IMR-90 (cell line): ENCODE measurements around the gene ARL4A. TPM values are rescaled to one million over a fixed set of nuclear protein-coding genes. Genes with fewer than 3 reads are reported as not detected.

Experiments used
- ATAC-seq: fragments of 200-7000 bp; cut with Tn5 transposase; 2 replicates; pipeline ENCODE4 v1.9.1; 2020; ENCODE audit warnings: low read depth, mild to moderate bottlenecking, moderate library complexity
- BruUV-seq: library from RNA; stranded (reverse); fragments of 400-500 nt; replicated peaks from 2 replicates; lab custom pipeline; 2021; lab: Mats Ljungman, UMichigan
- CTCF ChIA-PET: fragments of 300-600 bp; formaldehyde crosslinking; extraction: SDS; loops from one replicate; lab custom pipeline; 2021; ENCODE audit warnings: antibody characterized with exemption; lab: Yijun Ruan, JAX
- POLR2A ChIA-PET: fragments of 300-600 bp; sonication (Branson Sonifier 250); formaldehyde crosslinking; loops from one replicate; lab custom pipeline; 2022; ENCODE audit warnings: antibody characterized with exemption; ENCODE audit not compliant: unreplicated experiment; lab: Charles Lee
- DNase-seq: peaks from one replicate; pipeline ENCODE4 v3.0.0; 2013
- H2AFZ ChIP-seq: replicated peaks from 2 replicates; pipeline ENCODE3; 2013; ENCODE audit warnings: low read length, mild to moderate bottlenecking; ENCODE audit not compliant: poor library complexity
- H2AK5ac ChIP-seq: 2 replicates; pipeline ENCODE4 v1.6.1; 2013; ENCODE audit warnings: low read depth, low read length, inconsistent platforms
- H2AK9ac ChIP-seq: replicated peaks from 2 replicates; pipeline ENCODE3; 2013; ENCODE audit warnings: mild to moderate bottlenecking, low read depth, low read length, moderate library complexity; ENCODE audit not compliant: poor library complexity
- H2BK120ac ChIP-seq: 2 replicates; pipeline ENCODE4 v1.6.1; 2013; ENCODE audit warnings: low read depth, low read length, inconsistent platforms
- H2BK15ac ChIP-seq: 3 replicates; pipeline ENCODE4 v1.6.1; 2013; ENCODE audit warnings: low read depth, low read length, inconsistent platforms
- H2BK20ac ChIP-seq: 2 replicates; pipeline ENCODE4 v1.6.1; 2013; ENCODE audit warnings: low read depth, mild to moderate bottlenecking, inconsistent platforms, low read length, moderate library complexity
- H2BK5ac ChIP-seq: 2 replicates; pipeline ENCODE4 v1.6.1; 2013; ENCODE audit warnings: mild to moderate bottlenecking, low read depth, low read length, inconsistent platforms; ENCODE audit not compliant: poor library complexity, severe bottlenecking
- H3K14ac ChIP-seq: replicated peaks from 2 replicates; pipeline ENCODE4 v1.6.1; 2013; ENCODE audit warnings: low read depth, low read length, inconsistent platforms
- H3K18ac ChIP-seq: 2 replicates; pipeline ENCODE4 v1.6.1; 2013; ENCODE audit warnings: low read depth, low read length, control low read depth
- H3K23ac ChIP-seq: 2 replicates; pipeline ENCODE4 v1.6.1; 2013; ENCODE audit warnings: low read depth, low read length, inconsistent platforms
- H3K27ac ChIP-seq: 2 replicates; pipeline ENCODE4 v1.5.1; 2013; ENCODE audit warnings: mild to moderate bottlenecking, control low read depth, low read length; ENCODE audit not compliant: insufficient read depth
- H3K27me3 ChIP-seq: 2 replicates; pipeline ENCODE4 v1.6.1; 2013; ENCODE audit warnings: low read length; ENCODE audit not compliant: control insufficient read depth, insufficient read depth
- H3K36me3 ChIP-seq: 2 replicates; pipeline ENCODE4 v1.6.1; 2013; ENCODE audit warnings: low read length, mixed read lengths; ENCODE audit not compliant: control insufficient read depth, insufficient read depth
- H3K4ac ChIP-seq: 2 replicates; pipeline ENCODE4 v1.6.1; 2013; ENCODE audit warnings: low read depth, low read length, inconsistent platforms
- H3K4me1 ChIP-seq: 2 replicates; pipeline ENCODE4 v1.6.1; 2013; ENCODE audit warnings: low read length, mixed read lengths; ENCODE audit not compliant: control insufficient read depth, insufficient read depth
- H3K4me2 ChIP-seq: 2 replicates; pipeline ENCODE4 v1.6.1; 2013; ENCODE audit warnings: low read depth, mild to moderate bottlenecking, control low read depth, low read length, moderate library complexity
- H3K4me3 ChIP-seq: 2 replicates; pipeline ENCODE4 v1.5.1; 2013; ENCODE audit warnings: low read depth, mild to moderate bottlenecking, control low read depth, low read length, moderate library complexity; ENCODE audit not compliant: insufficient read depth
- H3K56ac ChIP-seq: 2 replicates; pipeline ENCODE4 v1.6.1; 2013; ENCODE audit warnings: low read length, inconsistent platforms; ENCODE audit not compliant: insufficient read depth; ENCODE audit errors: extremely low read depth
- H3K79me1 ChIP-seq, 2 experiments: 2 replicates each; pipeline ENCODE4 v1.6.1; 2013; ENCODE audit warnings: low read length in 2 of 2, inconsistent platforms in 1 of 2, low read depth in 1 of 2
- H3K9ac ChIP-seq: 2 replicates; pipeline ENCODE4 v1.6.1; 2013; ENCODE audit warnings: low read depth, low read length, control low read depth
- H3K9me1 ChIP-seq: 2 replicates; pipeline ENCODE4 v1.6.1; 2013; ENCODE audit warnings: low read length, inconsistent platforms; ENCODE audit not compliant: insufficient read depth
- H3K9me3 ChIP-seq: 2 replicates; pipeline ENCODE4 v1.6.1; 2013; ENCODE audit warnings: low read length; ENCODE audit not compliant: control insufficient read depth, insufficient read depth
- H4K20me1 ChIP-seq: 2 replicates; pipeline ENCODE4 v1.6.1; 2013; ENCODE audit warnings: low read length, inconsistent platforms; ENCODE audit not compliant: insufficient read depth
- H4K5ac ChIP-seq: 2 replicates; pipeline ENCODE4 v1.6.1; 2013; ENCODE audit warnings: mild to moderate bottlenecking, low read depth, low read length, control low read depth
- H4K8ac ChIP-seq, 2 experiments: 2 replicates each; pipeline ENCODE4 v1.6.1; 2013; ENCODE audit warnings: low read depth in 2 of 2, low read length in 2 of 2, control low read depth in 1 of 2, inconsistent platforms in 1 of 2
- H4K91ac ChIP-seq: 2 replicates; pipeline ENCODE4 v1.6.1; 2013; ENCODE audit warnings: low read depth, low read length, inconsistent platforms; ENCODE audit not compliant: insufficient read depth
- BHLHE40 ChIP-seq: fragments of 150-350 bp; IDR thresholded peaks from 2 replicates; pipeline ENCODE4 v1.6.1; 2016; ENCODE audit warnings: mild to moderate bottlenecking, low read depth, low read length
- MAFK ChIP-seq: IDR thresholded peaks from 2 replicates; pipeline ENCODE4 v1.6.1; 2012; ENCODE audit warnings: low read depth, low read length, improper control_type of control experiment
- MXI1 ChIP-seq: IDR thresholded peaks from 2 replicates; pipeline ENCODE4 v1.6.1; 2012; ENCODE audit warnings: low read depth, mild to moderate bottlenecking, low read length, moderate library complexity, borderline replicate concordance
- NFE2L2 ChIP-seq: fragments of 150-350 bp; IDR thresholded peaks from 2 replicates; pipeline ENCODE4 v1.6.1; 2016; ENCODE audit warnings: low read depth, mild to moderate bottlenecking, low read length
- RCOR1 ChIP-seq: IDR thresholded peaks from 2 replicates; pipeline ENCODE4 v1.6.1; 2012; ENCODE audit warnings: mild to moderate bottlenecking, low read length, improper control_type of control experiment; ENCODE audit not compliant: insufficient replicate concordance
- RFX5 ChIP-seq: IDR thresholded peaks from 2 replicates; pipeline ENCODE4 v1.8.0; 2012; ENCODE audit warnings: low read depth, mild to moderate bottlenecking, low read length, moderate library complexity
- USF2 ChIP-seq: fragments of 150-350 bp; IDR thresholded peaks from 2 replicates; pipeline ENCODE4 v1.6.1; 2017; ENCODE audit warnings: mild to moderate bottlenecking, antibody characterized with exemption, low read length, low read depth
- WGBS, 2 experiments: methylation state at CpG; one replicate each; pipeline versions ENCODE4 v1.1.5 to v1.1.7; 2013; ENCODE audit warnings: missing lambda C conversion rate in 2 of 2; ENCODE audit not compliant: insufficient read length in 1 of 2; ENCODE audit errors: extremely low coverage in 2 of 2; 5-methylcytosine and 5-hydroxymethylcytosine counted together
- dilution Hi-C: fragments of 300-500 bp; cut with HindIII; formaldehyde crosslinking; loops from one replicate; pipeline ENCODE4 v1.14.3; 2018; ENCODE audit warnings: low sequenced_read_pairs; ENCODE audit not compliant: unreplicated experiment
- in situ Hi-C: fragments of 300-500 bp; cut with MboI; formaldehyde crosslinking; loops from 3 replicates; pipeline ENCODE4 v1.14.3; 2019; ENCODE audit warnings: low sequenced_read_pairs, inconsistent platforms, mixed read lengths
- intact Hi-C: fragments of 100-400 bp; cut with micrococcal nuclease; formaldehyde crosslinking; loops from 2 replicates; pipeline ENCODE4 v1.10.0; 2022
- polyA plus RNA-seq, 3 experiments: library from polyadenylated mRNA; depleted of rRNA; stranded (reverse); fragments of >200 nt; gene quantifications; 2 replicates each; pipeline ENCODE4 v1.2.3, GENCODE V29; 2012; ENCODE audit warnings: low replicate concordance in 1 of 3
- total RNA-seq: library from RNA; depleted of rRNA; stranded (reverse); fragments of >200 nt; gene quantifications from 2 replicates; pipeline ENCODE4 v1.2.3, GENCODE V29; 2012
- TF ChIP-seq, protein P1 (sequence below): conservative IDR thresholded peaks from 2 replicates; pipeline ENCODE4 v1.5.1; 2012; ENCODE audit warnings: mild to moderate bottlenecking, low read depth, low read length, improper control_type of control experiment

The ARL4A gene
- total and polyA plus RNA-seq, 2 of the 4 experiments (the other 2 are of a cell fraction): 13.7 to 22.4 TPM

GRCh38 chr7:12642508-12642907 lies 44.9 kb upstream of the ARL4A start:
- no peak overlapping the region for H3K23ac ChIP-seq
- peaks cover 5% of the 10 kb centered on the region for H3K4me1 ChIP-seq
- H3K27ac ChIP-seq: no peak overlapping the region
- dilution Hi-C loops (no loop called here), in situ Hi-C loops (loop anchor here (5.0 kb wide), 1 partner anchor 620 kb away; no protein-coding TSS in a partner anchor), intact Hi-C loops (no loop called here)
- ATAC-seq (no peak), DNase-seq (no peak)
- H2BK15ac ChIP-seq: no peak overlapping the region; the same call in 2 of the 3 replicates
- peak overlapping the region; percentile 39; the same call in 1 of the 2 replicates for H3K14ac ChIP-seq
- H3K4ac ChIP-seq: 0 out of 2 replicates have a peak overlapping the region, but pooled peaks have one; percentile 12
- CTCF ChIA-PET: no interaction called here
- H4K20me1 ChIP-seq: no peaks in the 10 kb centered on the region
- no peaks in the 10 kb centered on the region for H3K79me1 ChIP-seq
- H4K91ac ChIP-seq: no peak overlapping the region; the same call in 1 of the 2 replicates
- H3K18ac ChIP-seq: no peak overlapping the region; the same call in 1 of the 2 replicates
- H2BK5ac ChIP-seq: no peak overlapping the region
- no peak overlapping the region for H3K9ac ChIP-seq
- no peak overlapping the region for H2BK20ac ChIP-seq
- H3K4me3 ChIP-seq: no peak overlapping the region
- no peak overlapping the region for H3K4me2 ChIP-seq
- H2AK9ac ChIP-seq: no peak overlapping the region
- no peak overlapping the region for H2AFZ ChIP-seq
- peaks cover 4% of the 10 kb centered on the region; the same call in 1 of the 2 replicates for H3K9me1 ChIP-seq
- no peaks in the 10 kb centered on the region; the same call in 1 of the 2 replicates for H3K27me3 ChIP-seq
- no peak overlapping the region for H4K8ac ChIP-seq
- H4K5ac ChIP-seq: no peak overlapping the region
- no peak overlapping the region for H3K56ac ChIP-seq
- H3K36me3 ChIP-seq: no peaks in the 10 kb centered on the region
- 93% methylated on average over 3 of the region's 5 CpGs; no CpG with 5 or more reads in 1 of the 2 experiments for whole genome bisulfite sequencing, 2 experiments
- no peak overlapping the region for H2AK5ac ChIP-seq
- POLR2A ChIA-PET: interaction anchor here (1.3 kb wide), 1 partner anchor 45 kb away, joined by 3 read pairs; the partner anchor contains the start of gene ARL4A
- TF ChIP-seq RFX5 (no peak), RCOR1 (no peak), MAFK (no peak), MXI1 (no peak), USF2 (no peak), NFE2L2 (no peak), BHLHE40 (no peak)
- TF ChIP-seq, protein P1, sequence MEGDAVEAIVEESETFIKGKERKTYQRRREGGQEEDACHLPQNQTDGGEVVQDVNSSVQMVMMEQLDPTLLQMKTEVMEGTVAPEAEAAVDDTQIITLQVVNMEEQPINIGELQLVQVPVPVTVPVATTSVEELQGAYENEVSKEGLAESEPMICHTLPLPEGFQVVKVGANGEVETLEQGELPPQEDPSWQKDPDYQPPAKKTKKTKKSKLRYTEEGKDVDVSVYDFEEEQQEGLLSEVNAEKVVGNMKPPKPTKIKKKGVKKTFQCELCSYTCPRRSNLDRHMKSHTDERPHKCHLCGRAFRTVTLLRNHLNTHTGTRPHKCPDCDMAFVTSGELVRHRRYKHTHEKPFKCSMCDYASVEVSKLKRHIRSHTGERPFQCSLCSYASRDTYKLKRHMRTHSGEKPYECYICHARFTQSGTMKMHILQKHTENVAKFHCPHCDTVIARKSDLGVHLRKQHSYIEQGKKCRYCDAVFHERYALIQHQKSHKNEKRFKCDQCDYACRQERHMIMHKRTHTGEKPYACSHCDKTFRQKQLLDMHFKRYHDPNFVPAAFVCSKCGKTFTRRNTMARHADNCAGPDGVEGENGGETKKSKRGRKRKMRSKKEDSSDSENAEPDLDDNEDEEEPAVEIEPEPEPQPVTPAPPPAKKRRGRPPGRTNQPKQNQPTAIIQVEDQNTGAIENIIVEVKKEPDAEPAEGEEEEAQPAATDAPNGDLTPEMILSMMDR: no peak
- no peak overlapping the region for H2BK120ac ChIP-seq
- peaks cover 3% of the 10 kb centered on the region; the same call in 1 of the 2 replicates for H3K9me3 ChIP-seq
- no TSS peak for BruUV-seq
